NCI-H1105 (cell line): Measurements from ENCODE around the gene VEGFA.

ENCODE experiments used
- DNase-seq: peaks from one replicate; lab custom pipeline; 2025; lab: John Stamatoyannopoulos, UW

Gene VEGFA

GRCh38 chr6:43759136-43759906, 10.7 kb upstream of the VEGFA start:
- DNase-seq = no peak

GRCh38 chr6:43759907-43760206, 10.2 kb upstream of the VEGFA start:
- no peak for DNase-seq

GRCh38 chr6:43760210-43761168, 9.5 kb upstream of the VEGFA start:
- DNase-seq = no peak

- DNase-seq = no peak
Measured at GRCh38 chr6:43761666-43762409, 8.2 kb upstream of the VEGFA start.

GRCh38 chr6:43762410-43762768, 7.6 kb upstream of the VEGFA start:
- no peak for DNase-seq

- no peak for DNase-seq
Measured at GRCh38 chr6:43762966-43763695, 6.9 kb upstream of the VEGFA start.

- DNase-seq = no peak
Measured at GRCh38 chr6:43763812-43764522, 6.0 kb upstream of the VEGFA start.

- DNase-seq = no peak
Measured at GRCh38 chr6:43764772-43765171, 5.2 kb upstream of the VEGFA start.

- DNase-seq = no peak
Measured at GRCh38 chr6:43765776-43766499, 4.1 kb upstream of the VEGFA start.

- DNase-seq = no peak
Measured at GRCh38 chr6:43766500-43766853, 3.5 kb upstream of the VEGFA start.

GRCh38 chr6:43766964-43767461, 3.0 kb upstream of the VEGFA start:
- no peak for DNase-seq

- no peak for DNase-seq
Measured at GRCh38 chr6:43767553-43768505, 2.2 kb upstream of the VEGFA start.

- DNase-seq = no peak
Measured at GRCh38 chr6:43768506-43768860, 1.5 kb upstream of the VEGFA start.

- no peak for DNase-seq
Measured at GRCh38 chr6:43768983-43769525, 957 bp upstream of the VEGFA start.

GRCh38 chr6:43770372-43771209, 580 bp downstream of the VEGFA start:
- peak; percentile 20 for DNase-seq

GRCh38 chr6:43771210-43771857, 1.3 kb downstream of the VEGFA start:
- DNase-seq = no peak

- no peak for DNase-seq
Measured at GRCh38 chr6:43771858-43772680, 2.1 kb downstream of the VEGFA start.
